RWPE2 (cell line): ENCODE data around the gene C16orf89.
A peak's percentile ranks its signal among the peaks of the same experiment; 100 is the strongest.

Source experiments
- ATAC-seq: fragments of 200-7000 bp; cut with Tn5 transposase; 3 replicates; pipeline ENCODE4 v1.9.1; 2021; ENCODE audit warnings: low read depth
- DNase-seq: peaks from one replicate; pipeline ENCODE4 v3.0.0-alpha.2; 2020; ENCODE audit warnings: low spot score
- H3K27ac ChIP-seq: fragments of 450-650 bp; 2 replicates; pipeline ENCODE4 v1.5.1; 2017; ENCODE audit warnings: mild to moderate bottlenecking; ENCODE audit not compliant: poor library complexity, severe bottlenecking
- H3K27me3 ChIP-seq: fragments of 250-450 bp; sonication (Bioruptor Pico); 2 replicates; pipeline ENCODE4 v1.5.1; 2021; ENCODE audit warnings: mild to moderate bottlenecking, moderate library complexity; ENCODE audit not compliant: insufficient read depth, poor library complexity, severe bottlenecking
- H3K36me3 ChIP-seq: fragments of 250-450 bp; sonication (Bioruptor Pico); 2 replicates; pipeline ENCODE4 v1.5.1; 2020; ENCODE audit warnings: low read depth, mild to moderate bottlenecking, moderate library complexity
- H3K4me1 ChIP-seq: fragments of 250-450 bp; sonication (Bioruptor Pico); 2 replicates; pipeline ENCODE4 v1.5.1; 2021; ENCODE audit warnings: mild to moderate bottlenecking, moderate library complexity; ENCODE audit not compliant: insufficient read depth, poor library complexity, severe bottlenecking
- H3K4me3 ChIP-seq: fragments of 250-450 bp; sonication (Bioruptor Pico); 2 replicates; pipeline ENCODE4 v1.5.1; 2021; ENCODE audit warnings: mild to moderate bottlenecking, moderate library complexity; ENCODE audit not compliant: severe bottlenecking
- H3K9me3 ChIP-seq: fragments of 250-450 bp; sonication (Bioruptor Pico); 2 replicates; pipeline ENCODE4 v1.5.1; 2021; ENCODE audit warnings: mild to moderate bottlenecking, moderate library complexity; ENCODE audit not compliant: severe bottlenecking
- CTCF ChIP-seq: fragments of 450-650 bp; IDR thresholded peaks from one replicate; pipeline ENCODE4 v1.5.1; 2017; ENCODE audit warnings: mild to moderate bottlenecking, moderate library complexity; ENCODE audit not compliant: poor library complexity, severe bottlenecking

C16orf89 gene

GRCh38 chr16:5006348-5007193 is 59.2 kb downstream of the C16orf89 start:
- Histone ChIP-seq H3K4me3 (no peak overlapping the region), H3K27me3 (peaks cover 2% of the 10 kb centered on the region), H3K9me3 (no peaks in the 10 kb centered on the region), H3K4me1 (no peaks in the 10 kb centered on the region), H3K27ac (no peak overlapping the region), H3K36me3 (no peaks in the 10 kb centered on the region)
- ATAC-seq (no peak), DNase-seq (no peak)
- TF ChIP-seq CTCF = no peak

GRCh38 chr16:5005916-5006315 is 59.8 kb downstream of the C16orf89 start:
- no peak for TF ChIP-seq CTCF
- Histone ChIP-seq H3K9me3 (no peaks in the 10 kb centered on the region), H3K36me3 (no peaks in the 10 kb centered on the region), H3K4me1 (no peaks in the 10 kb centered on the region), H3K4me3 (no peak overlapping the region), H3K27ac (no peak overlapping the region), H3K27me3 (peaks cover 2% of the 10 kb centered on the region)
- DNase-seq (no peak), ATAC-seq (0 out of 3 replicates have a peak, but pooled peaks have one; percentile 17)

GRCh38 chr16:5004311-5004710 is 61.4 kb downstream of the C16orf89 start:
- H3K4me1 ChIP-seq = no peaks in the 10 kb centered on the region
- no peak overlapping the region for H3K4me3 ChIP-seq
- H3K27me3 ChIP-seq = peaks cover 2% of the 10 kb centered on the region
- DNase-seq = no peak
- H3K27ac ChIP-seq = no peak overlapping the region
- ATAC-seq = no peak
- no peak for TF ChIP-seq CTCF
- H3K9me3 ChIP-seq = no peaks in the 10 kb centered on the region
- no peaks in the 10 kb centered on the region for H3K36me3 ChIP-seq

- Histone ChIP-seq H3K4me1 (no peaks in the 10 kb centered on the region), H3K27me3 (peaks cover 2% of the 10 kb centered on the region), H3K4me3 (no peak overlapping the region), H3K27ac (no peak overlapping the region), H3K9me3 (no peaks in the 10 kb centered on the region), H3K36me3 (no peaks in the 10 kb centered on the region)
- no peak for DNase-seq
- ATAC-seq = no peak
- no peak for TF ChIP-seq CTCF
Measured at GRCh38 chr16:5003828-5004227, 61.9 kb downstream of the C16orf89 start.

GRCh38 chr16:5003211-5003610 is 62.5 kb downstream of the C16orf89 start:
- H3K4me1 ChIP-seq = no peaks in the 10 kb centered on the region
- TF ChIP-seq CTCF = no peak
- H3K27ac ChIP-seq = no peak overlapping the region
- no peaks in the 10 kb centered on the region for H3K36me3 ChIP-seq
- H3K27me3 ChIP-seq = peaks cover 2% of the 10 kb centered on the region
- no peak for DNase-seq
- no peak overlapping the region for H3K4me3 ChIP-seq
- H3K9me3 ChIP-seq = no peaks in the 10 kb centered on the region
- ATAC-seq = no peak
